Activated T-cell treated with anti-CD3 and anti-CD28 coated beads for 4 hours (primary cell): ENCODE measurements around the gene TSHZ3.

Experiments
- DNase-seq: peaks from one replicate; pipeline ENCODE4 v3.0.0-alpha.2; 2020

TSHZ3 gene

DNA sequence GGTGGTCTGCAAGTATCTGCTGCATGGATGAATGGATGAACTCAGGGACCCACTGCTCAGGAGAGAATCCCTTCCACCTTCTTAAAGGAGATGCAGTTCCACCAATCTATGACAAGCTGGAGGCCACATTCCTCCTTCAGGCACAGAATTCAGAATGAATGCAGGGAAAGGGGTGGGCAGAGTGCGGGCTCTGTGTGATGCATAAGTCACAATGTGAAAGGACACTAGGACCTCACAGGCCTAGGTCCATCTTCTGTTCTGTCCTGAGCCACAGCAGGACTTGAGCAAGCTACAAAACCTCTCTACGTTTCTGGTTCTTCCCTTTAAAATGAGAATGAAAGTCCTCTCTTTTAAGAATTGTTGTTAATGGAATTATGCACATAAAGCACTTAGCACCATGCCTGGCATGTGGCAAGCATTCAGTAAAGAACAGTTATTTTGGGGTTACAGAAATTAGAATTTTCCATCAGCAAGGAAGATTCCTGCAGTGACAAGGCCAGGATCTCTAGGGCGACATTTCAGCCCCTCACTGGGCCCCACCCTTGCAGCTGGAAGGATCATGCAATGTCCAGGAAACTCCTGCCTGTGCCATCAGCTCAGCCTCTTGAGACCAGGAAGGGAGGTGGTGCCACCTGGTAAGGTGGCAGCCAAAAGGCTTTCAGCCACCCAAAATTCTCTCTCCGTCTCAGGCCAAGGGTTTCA lies 38.7 kb downstream of the TSHZ3 start:
- DNase-seq: no peak

DNA sequence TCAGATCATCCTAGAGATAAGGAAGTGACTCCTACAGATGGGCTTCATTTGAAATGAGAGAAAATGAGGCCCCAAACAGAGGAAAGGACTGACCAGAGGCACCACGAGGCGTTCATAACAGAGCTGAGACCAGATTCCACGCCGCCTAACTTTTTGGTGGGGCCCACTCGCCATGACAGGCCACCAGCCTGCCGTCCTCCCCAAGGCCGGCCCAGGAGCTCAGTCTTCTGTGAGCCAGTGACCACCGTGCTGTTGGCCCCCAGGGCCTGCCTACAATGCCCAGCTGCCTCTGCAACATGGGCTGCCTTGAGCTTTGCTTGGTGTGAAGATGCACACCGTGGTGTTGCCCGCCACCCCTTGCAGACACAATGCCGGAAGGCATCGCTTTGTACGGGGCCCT lies 40.5 kb downstream of the TSHZ3 start:
- no peak for DNase-seq

DNA sequence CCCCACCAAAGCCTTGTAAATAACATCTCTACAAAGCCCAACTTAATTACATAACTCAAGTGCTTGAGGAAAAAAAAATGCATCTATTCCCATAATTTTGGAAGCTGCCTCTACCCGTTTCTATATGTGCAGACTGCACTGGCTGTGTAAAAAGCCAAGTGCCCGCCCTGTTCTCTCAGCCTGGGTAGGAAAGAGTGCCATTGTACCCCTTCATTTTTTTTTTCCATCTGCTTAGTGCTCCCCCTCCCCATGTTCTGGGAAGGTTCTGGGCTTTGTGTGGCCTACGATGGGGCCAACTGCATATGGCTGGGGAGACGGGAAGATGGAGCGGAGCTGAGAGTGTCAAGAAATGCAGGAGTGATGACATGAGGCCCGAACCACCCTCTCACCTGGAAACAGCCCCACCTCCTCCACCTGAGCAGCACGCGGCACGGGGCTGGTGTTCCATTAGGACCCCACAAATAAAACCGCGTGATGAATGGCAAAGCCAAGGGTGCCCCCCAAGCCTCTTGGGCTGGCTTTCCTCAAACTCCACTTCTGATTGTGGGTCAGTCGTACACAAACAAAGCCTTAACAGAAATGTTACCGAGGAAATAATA lies 42.1 kb downstream of the TSHZ3 start:
- DNase-seq: no peak

DNA sequence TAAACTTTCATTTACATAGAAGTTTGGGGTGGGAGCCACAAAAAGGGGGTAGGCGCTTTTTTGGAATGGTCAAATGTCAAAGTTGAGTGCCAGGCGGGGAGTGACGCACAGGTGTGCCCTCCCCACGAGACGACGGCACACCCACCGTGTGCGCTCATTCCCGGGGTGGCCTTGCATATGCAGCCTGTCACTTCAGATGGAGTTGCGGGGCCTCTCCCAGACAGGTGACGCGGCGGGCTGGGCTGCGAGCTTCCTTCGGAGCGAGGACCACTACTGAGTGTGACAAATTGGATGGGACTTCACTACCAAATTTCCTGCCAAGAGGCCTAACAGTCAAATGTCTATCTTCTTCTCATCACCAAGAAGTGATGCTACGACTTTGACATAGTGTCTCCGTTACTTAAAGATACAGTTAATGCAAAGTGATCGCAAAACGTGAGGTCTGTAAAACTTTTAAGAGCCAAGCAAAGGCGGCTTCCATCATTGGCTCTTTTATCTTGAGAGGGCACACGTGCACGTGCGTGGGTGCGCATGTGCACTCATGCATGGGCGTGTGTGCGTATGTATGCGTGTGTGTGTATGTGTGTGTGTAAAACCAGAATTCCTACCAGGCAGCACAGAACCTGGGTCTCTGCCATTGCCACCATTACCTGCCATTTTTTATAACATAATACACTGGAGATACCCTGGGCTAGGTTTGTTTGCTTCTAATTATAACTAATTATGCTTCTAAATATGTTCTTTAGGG lies 43.1 kb downstream of the TSHZ3 start:
- no peak for DNase-seq

DNA sequence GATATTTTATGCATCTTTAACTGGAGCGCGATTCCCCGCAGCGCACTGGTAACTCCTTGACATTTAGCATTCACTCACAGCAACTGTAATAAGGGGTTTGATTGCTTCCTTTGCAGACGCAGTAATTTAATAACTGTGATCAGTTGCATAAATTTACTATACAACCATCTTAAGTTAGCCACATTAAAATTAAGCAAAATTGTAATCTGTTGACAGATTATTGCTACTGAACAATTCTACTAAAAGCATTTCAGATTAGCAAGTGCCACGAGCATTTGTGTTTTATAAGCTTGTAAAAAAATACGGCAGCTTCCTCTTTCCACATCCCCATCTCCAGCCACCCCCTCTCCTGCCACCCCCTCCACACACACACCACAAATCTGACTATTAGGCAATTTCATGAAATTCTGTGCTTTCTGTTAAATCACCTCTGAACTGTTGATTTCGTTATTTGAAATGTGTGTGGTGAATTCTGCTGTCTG lies 44.4 kb downstream of the TSHZ3 start:
- no peak for DNase-seq

DNA sequence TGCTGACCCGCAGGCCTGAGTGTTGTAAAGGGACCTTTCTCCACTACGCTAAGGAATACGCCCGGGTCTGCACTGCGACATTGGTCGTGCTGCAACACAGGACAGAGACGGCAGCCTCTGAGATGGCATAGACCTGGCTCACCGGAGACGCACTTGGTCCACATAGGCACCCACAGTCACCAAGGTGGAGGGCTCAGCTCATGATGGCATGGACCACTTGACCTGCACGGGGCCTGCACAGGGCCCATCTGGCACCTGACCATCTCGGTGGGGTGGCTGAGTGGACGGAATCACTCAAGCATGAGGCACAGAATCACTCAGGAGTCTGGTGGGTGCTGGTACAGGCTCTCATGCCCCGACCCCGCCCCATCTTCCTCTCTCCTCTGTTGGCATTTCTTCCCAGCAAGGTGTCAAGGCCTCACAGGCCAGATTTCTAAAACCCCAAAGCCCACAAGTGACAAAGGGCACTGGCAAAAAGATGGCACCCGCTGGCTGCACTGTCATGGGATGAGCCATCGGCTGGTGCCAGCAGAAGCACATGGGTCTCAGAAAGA lies 45.9 kb downstream of the TSHZ3 start:
- DNase-seq: no peak

DNA sequence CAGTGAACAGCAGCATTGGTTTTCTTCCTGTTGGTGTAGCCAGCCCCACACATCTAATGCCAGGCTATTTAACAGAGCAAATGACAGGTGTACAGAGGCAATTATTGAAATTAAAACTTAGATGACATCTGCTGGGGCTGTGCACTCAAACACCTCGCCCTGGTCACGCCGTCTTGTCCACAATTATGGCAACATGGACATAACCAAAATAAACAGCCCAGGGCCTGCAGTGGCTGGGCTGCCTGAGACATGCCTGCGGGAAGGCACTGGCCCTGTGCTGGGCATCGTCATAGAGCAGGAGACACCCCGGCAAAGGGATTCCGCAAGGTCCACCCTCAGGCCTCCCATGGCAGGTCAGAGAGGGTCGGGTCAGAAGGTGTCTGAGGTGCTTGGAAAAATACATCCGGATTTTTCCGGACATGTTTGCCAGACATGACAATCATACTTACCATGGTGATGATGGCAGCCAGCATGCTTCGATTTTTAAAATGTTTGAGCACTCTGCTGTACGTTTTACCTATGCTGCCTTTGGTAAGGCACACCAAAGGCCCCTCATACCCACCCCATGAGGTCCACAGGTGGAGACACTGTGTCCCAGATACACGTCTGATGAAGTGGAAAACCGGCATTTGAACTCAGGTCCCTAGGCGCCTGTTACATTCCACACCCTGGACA lies 47.8 kb downstream of the TSHZ3 start:
- DNase-seq: no peak

DNA sequence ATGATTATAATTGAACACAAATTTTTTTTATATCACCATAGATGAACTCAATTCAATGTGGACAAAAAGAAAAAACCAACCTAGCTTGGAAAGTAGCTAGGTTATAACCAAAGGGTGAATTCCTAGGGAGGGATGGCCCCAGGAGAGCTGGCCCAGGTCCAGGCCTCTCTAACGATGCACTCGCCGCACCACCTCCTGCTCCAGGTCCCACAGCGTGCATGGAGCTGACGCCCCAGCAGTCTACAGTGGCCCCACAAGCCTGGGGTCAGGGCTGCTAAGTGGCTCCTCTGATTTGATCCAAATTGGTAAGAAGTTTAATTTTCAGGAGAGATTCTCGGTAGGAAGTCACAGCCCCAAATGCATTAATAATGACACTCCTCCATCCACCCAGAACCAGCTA lies 48.8 kb downstream of the TSHZ3 start:
- DNase-seq: no peak

DNA sequence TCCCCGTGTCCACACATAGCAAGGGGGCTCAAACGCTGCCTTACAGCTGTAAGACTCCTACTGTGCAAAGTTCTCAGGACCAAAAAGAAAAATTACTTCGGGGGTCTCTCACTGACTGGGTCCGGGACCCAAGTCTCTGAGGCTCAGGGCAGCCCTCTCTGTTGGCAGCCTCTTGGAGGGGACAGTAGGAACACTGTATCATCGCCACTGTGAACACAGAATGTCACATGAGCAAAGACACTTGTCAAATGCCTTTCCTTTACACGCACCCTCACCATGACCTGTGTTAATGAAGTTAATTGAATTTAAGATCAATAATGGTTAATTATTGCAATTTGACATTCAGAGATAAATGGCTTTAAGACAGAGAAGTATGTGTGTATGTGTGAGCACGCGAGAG lies 49.6 kb downstream of the TSHZ3 start:
- DNase-seq: no peak

DNA sequence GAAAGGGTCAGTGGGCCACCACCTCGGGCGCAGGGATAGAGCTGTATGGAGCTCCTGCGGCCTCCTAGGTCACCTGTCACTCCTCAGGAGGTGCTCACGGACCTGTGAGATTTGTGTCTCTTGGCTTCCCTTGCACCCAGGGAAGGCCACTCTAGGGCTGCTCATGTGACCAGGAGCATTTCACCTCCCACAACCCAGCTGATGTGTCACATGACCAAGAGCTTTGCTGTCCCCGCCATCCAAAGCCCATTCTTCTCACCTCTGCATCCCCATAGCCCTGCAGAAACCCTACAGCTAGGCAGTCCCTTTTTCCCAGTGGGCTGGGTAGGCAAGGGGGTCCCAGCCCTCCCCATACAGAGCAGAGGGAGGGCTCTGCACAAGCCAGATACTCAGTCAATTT lies 51.2 kb downstream of the TSHZ3 start:
- no peak for DNase-seq

DNA sequence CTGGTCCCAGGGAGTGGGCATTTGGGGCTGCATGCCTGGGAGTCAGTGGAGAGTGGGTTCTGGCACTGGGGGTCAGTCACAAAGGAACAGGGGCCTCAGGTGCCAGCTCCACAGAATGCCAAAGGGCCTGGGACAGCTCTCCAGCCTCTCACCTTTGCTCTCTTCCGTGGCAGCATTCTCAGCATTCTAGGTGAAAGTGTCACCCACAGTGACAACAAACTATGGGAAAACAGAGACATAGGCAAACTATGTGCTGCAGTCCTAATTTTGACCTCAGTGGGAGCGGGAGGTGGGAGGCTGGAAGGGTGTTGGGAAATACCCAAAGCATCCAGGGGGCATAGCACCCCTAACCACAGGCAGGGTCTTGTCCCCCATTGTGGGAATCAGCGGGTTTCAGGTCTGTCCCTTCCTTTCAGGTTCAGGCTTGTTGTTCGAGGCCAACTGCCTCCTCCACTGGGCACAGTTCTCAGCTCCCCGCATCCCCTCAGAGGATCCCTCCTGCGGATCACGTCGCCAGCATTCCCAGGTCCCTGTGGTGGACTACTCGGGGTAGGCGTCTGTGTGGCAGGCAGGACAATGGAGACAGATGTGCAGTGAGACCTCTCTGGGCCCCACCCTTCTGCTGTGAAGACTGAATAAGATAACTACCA lies 52.4 kb downstream of the TSHZ3 start:
- DNase-seq: no peak

DNA sequence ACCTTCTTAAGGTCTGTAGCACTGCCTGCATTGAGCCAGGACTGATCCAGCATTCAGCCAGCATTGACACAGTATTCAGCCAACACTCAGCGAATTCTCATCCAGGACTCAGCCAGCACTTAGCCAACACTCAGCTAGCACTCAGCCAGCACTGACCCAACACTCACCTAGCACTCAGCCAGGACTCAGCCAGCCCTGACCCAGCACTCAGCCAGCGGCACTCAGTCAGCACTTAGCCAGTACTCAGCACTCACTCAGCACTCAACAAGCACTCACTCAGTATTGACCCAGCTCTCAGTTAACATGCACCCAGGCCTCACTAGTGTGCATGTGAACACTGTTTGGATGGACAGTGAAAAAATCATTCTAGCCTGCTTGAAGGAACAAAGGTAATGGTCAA lies 55.0 kb downstream of the TSHZ3 start:
- no peak for DNase-seq

DNA sequence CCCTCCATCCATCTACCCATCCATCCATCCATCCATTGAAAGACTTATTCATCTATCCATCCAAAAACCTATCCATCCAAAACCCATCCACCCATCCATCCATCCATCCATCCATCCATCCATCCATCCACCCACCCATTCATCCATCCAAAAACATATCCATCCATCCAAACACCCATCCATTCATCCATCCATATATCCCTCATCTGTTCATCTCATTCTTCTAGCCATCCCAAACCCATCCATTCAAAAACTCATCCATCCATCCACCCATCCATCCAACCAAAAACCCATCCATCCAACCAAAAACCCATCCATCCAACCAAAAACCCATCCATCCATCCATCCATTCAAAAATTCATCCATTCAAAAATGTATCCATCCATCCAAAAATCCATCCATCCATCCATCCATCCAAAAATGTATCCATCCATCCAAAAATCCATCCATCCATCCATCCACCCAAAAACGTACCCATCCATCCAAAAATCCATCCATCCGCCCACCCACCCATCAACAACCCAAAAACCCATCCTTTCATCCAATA lies 56.5 kb downstream of the TSHZ3 start:
- no peak for DNase-seq

DNA sequence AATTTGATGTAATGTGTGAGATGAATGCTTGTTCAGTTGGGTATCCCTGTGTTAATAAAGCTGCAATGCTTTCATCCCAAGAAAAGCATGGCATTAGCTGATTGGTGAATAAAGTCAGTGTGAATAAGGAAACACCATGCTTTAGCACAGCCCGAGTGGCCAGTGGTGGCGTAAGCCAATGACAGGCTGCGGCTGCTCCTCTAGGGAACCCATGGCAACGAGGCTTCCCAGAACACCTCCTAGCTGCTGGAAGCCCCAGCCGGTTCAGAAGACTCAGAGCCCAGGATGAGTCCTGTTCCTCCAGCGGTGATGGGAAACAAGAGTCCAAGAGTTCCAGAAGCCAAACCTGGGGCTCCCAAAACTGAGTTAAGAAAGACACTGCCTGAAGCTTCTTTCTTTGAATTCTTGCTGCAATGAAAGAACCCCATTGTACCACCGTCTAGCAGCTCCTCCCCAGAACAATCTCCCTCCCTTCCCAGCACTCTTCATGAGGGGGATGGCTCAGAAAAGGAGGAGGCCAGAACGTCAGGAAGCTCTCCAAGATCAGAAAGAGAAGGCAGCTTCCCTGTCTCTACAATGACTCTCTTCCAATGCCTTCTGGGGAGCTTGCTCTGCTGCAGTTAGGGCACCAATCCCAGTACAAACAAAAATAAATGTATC lies 58.2 kb downstream of the TSHZ3 start:
- no peak for DNase-seq

DNA sequence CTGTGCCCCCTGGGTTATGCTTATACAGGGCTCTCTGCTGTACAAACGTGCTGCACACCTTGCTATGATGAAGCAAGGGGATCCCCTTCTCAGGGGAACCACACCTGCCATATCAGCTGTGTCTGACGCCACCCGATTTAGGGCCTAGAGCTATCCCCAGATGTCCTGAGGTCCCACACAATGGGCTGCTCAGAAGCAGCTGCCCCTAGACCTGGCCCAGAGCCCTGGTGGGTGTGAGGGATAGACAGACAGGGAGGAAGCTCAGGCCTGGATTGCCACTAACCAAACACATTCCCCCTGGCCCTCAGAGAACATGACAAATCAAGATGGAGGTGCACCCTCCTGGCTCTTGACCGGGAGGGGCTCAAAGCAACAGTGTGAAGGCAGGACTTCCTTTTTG lies 59.3 kb downstream of the TSHZ3 start:
- no peak for DNase-seq

DNA sequence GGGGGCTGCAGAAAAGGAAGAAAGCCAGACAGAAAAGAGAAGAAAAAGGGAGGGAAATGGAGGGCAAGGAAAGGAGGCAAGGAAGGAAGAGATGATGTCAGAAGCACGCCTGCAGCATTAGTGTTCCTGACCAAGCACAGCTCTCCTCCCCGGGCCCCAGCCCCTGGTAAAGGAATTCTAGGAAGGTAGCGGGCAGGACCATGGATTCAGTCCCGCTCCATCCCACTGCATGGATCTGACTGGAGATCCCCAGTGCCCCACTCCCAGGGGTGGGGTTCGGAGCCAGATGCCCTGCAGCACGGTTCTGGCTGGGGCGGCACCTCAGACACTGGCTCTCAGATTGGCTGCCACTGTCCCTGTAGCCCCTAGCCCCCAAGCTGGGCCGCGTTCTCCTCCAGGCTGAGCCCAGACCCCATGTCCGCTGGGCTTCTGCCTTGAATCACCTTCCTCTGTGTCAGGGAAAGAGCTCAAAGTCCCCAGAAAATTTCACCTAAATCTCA lies 59.8 kb downstream of the TSHZ3 start:
- DNase-seq: no peak

DNA sequence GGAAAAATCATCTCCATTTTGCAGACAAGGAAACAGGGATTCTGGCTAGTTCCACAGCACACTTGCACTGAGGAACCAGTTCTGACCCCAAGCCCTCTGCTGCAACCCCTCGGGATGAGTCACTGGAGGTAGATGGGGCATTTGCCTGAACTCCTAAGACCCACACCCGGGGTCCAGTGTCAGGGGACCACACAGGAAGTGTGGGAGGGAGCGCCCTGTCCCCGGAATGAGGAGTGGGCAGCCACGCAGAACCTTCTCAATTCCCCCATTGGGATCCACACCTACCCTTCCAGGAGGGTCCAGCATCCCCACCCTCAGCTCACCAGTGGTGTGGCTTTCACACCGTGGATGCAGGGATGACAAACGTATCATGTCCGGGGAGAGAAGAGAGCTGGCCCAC lies 62.7 kb downstream of the TSHZ3 start:
- DNase-seq: no peak

DNA sequence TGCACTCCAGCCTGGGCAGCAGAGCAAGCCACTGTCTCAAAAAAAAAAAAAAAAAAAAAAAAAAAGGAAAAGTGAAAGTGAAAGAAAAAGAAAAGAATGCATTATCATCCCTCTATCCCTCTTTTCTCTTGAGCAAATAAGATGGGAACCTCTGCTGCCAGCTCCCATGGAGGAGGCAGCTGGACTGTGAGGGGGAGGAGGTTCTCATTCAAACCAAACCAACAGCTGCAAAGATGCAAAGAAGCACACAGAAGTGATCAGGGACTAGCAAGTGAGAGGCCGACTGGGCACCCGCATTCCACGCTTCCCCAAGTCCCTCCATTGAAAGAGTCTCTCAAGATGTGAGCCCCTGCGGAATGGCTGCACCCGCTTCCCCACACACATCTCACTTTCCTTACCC lies 63.5 kb downstream of the TSHZ3 start:
- DNase-seq: no peak

DNA sequence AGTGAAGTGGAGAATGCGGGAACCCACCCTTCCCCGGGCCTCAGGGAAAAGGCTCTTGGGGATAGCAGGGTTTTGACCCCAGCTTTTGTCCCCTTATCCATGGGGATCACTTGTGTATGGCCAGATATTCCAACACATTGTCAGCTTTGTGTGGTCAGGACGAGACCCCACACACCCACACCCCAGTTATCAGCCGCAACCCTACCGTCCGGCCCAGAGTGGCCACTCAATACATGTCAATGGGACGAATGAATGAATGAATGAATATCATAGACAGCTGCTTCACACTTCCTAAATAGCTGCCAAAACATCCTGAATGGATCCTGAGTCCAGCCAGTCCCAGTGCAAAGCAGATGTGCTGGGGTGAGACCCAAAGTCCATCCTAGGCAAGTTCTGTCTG lies 64.6 kb downstream of the TSHZ3 start:
- no peak for DNase-seq

DNA sequence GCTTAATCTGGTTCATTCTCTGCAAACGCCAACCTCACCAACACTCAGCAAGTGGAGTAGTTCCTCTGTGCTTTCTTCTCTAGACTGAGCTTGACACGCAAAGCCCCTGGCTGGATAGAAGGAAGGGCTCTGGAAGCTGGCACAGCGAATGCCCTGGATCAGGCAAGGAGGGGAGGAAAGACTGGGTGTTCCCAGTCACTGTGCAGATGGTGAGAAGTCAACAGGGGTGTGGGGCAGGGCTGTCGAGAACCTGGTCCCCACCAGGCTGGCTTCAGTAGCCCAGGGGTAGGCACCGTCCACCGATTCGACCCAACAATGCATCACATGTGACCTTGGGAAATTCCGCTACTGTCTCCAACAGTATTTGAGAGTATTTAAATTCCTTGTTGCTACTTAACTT lies 65.5 kb downstream of the TSHZ3 start:
- no peak for DNase-seq

DNA sequence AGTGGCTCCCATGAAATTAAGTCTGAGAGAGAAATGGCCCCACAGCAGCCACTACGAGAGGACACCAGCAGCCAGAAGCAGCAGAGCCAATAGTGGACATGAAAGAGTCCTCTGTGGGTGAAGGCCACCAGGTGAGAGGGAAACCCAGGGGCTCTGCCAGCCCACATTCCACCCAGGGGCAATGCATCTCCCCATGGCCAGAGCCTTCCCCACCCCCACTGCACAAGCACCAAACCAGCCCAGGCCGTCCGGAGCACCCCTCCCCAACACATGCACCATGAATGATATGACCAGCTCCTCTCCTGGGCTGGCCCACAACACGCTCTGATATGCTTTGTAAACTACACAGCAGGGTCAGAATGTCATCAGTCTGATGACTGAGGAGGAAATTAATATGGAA lies 66.9 kb downstream of the TSHZ3 start:
- DNase-seq: no peak
